Activated T-cell treated with anti-CD3 and anti-CD28 coated beads, Interleukin-2, amount 50 U/mL, for 4 hours (primary cell): ENCODE data around the gene LRRC63. TPM values are rescaled to one million over a fixed set of nuclear protein-coding genes. Genes with fewer than 3 reads are reported as not detected.
"Not testable (repeated sequence)": the region's sequence is repeated elsewhere in the genome, so short reads cannot be mapped to it uniquely, and the experiment has no call there.

Source experiments
- ATAC-seq, 2 donors: fragments of 200-7000 bp; cut with Tn5 transposase; one replicate each; pipeline ENCODE4 v1.10.0; 2021
- DNase-seq: peaks from one replicate; pipeline ENCODE4 v3.0.0-alpha.2; 2020
- H3K27me3 Mint-ChIP-seq: one replicate; pipeline ENCODE4 v1.8.0; 2021; ENCODE audit warnings: low read depth, mixed read lengths
- H3K36me3 Mint-ChIP-seq: one replicate; pipeline ENCODE4 v1.8.0; 2022; ENCODE audit warnings: mixed read lengths; ENCODE audit not compliant: insufficient read depth
- H3K4me1 Mint-ChIP-seq: one replicate; pipeline ENCODE4 v1.8.0; 2021; ENCODE audit warnings: low read depth, mixed read lengths
- H3K4me3 Mint-ChIP-seq: one replicate; pipeline ENCODE4 v1.8.0; 2021; ENCODE audit warnings: mild to moderate bottlenecking, moderate library complexity, mixed read lengths
- H3K9me3 Mint-ChIP-seq: one replicate; pipeline ENCODE4 v1.8.0; 2021; ENCODE audit warnings: mixed read lengths
- total RNA-seq, 3 donors: library from RNA; stranded (reverse); gene quantifications; one replicate each; pipeline ENCODE4 v1.2.1, GENCODE V29; 2021

The LRRC63 gene
- under 1 TPM in 1 of 3 donors, not detected in 2; 0.16 TPM for total RNA-seq

- ATAC-seq (peak; percentile 98 to 99), DNase-seq (peak; percentile 72)
- Mint-ChIP-seq H3K27me3 (no peaks in the 10 kb centered on the region), H3K4me1 (peaks cover 18% of the 10 kb centered on the region), H3K4me3 (peak within 1 kb of the TSS; percentile 83), H3K9me3 (no peaks in the 10 kb centered on the region), H3K36me3 (no peaks in the 10 kb centered on the region)
These were observed at the start of gene LRRC63 for GRCh38 chr13:46211483-46212351. LRRC63 (plus strand) TSS chr13:46211928; CDS start chr13:46213035, 1,107 bp downstream.

- Mint-ChIP-seq H3K4me1 (peaks cover 77% of the 10 kb centered on the region), H3K36me3 (peaks cover 50% of the 10 kb centered on the region)
- not testable (repeated sequence) for H3K9me3 Mint-ChIP-seq, DNase-seq, ATAC-seq, H3K27me3 Mint-ChIP-seq, H3K4me3 Mint-ChIP-seq
These were observed 49.0 kb upstream of the LRRC63 start for GRCh38 chr13:46162741-46163140.

GRCh38 chr13:46164661-46165060, 47.1 kb upstream of the LRRC63 start:
- no peaks in the 10 kb centered on the region for H3K27me3 Mint-ChIP-seq
- H3K4me3 Mint-ChIP-seq = peak overlapping the region; percentile 72
- ATAC-seq (no peak), DNase-seq (no peak)
- no peaks in the 10 kb centered on the region for H3K9me3 Mint-ChIP-seq
- H3K4me1 Mint-ChIP-seq = peaks cover 81% of the 10 kb centered on the region
- H3K36me3 Mint-ChIP-seq = peaks cover 37% of the 10 kb centered on the region

GRCh38 chr13:46165485-46166223, 46.1 kb upstream of the LRRC63 start:
- peaks cover 34% of the 10 kb centered on the region for H3K36me3 Mint-ChIP-seq
- no peaks in the 10 kb centered on the region for H3K9me3 Mint-ChIP-seq

GRCh38 chr13:46166224-46166584, 45.5 kb upstream of the LRRC63 start:
- Mint-ChIP-seq H3K27me3 (no peaks in the 10 kb centered on the region), H3K9me3 (no peaks in the 10 kb centered on the region), H3K36me3 (peaks cover 35% of the 10 kb centered on the region), H3K4me1 (peaks cover 84% of the 10 kb centered on the region), H3K4me3 (peak overlapping the region; percentile 69)
- DNase-seq = no peak
- ATAC-seq = peak in 1 of 2 donors; percentile 17

More at GRCh38 chr13:46165485-46166223, 46.1 kb upstream of the LRRC63 start:
- H3K27me3 Mint-ChIP-seq = no peaks in the 10 kb centered on the region
- peaks cover 81% of the 10 kb centered on the region for H3K4me1 Mint-ChIP-seq
- no peak for DNase-seq
- peak overlapping the region; percentile 69 for H3K4me3 Mint-ChIP-seq
- ATAC-seq = peak; percentile 78 to 80

- H3K27me3 Mint-ChIP-seq = no peaks in the 10 kb centered on the region
- peaks cover 85% of the 10 kb centered on the region for H3K4me1 Mint-ChIP-seq
- H3K36me3 Mint-ChIP-seq = peaks cover 30% of the 10 kb centered on the region
- no peaks in the 10 kb centered on the region for H3K9me3 Mint-ChIP-seq
- DNase-seq (no peak), ATAC-seq (no peak)
- peak overlapping the region; percentile 71 for H3K4me3 Mint-ChIP-seq
These were observed 44.6 kb upstream of the LRRC63 start for GRCh38 chr13:46166947-46167610.

- H3K36me3 Mint-ChIP-seq = peaks cover 38% of the 10 kb centered on the region
- H3K9me3 Mint-ChIP-seq = no peaks in the 10 kb centered on the region
- H3K27me3 Mint-ChIP-seq = no peaks in the 10 kb centered on the region
- peaks cover 95% of the 10 kb centered on the region for H3K4me1 Mint-ChIP-seq
- DNase-seq (peak; percentile 46), ATAC-seq (peak; percentile 64 to 67)
- H3K4me3 Mint-ChIP-seq = peak overlapping the region; percentile 71
These were observed 43.4 kb upstream of the LRRC63 start for GRCh38 chr13:46168341-46168740.

GRCh38 chr13:46168783-46169182, 42.9 kb upstream of the LRRC63 start:
- ATAC-seq = peak; percentile 24 to 33
- Mint-ChIP-seq H3K27me3 (no peaks in the 10 kb centered on the region), H3K36me3 (peaks cover 42% of the 10 kb centered on the region)

GRCh38 chr13:46169758-46170157, 42.0 kb upstream of the LRRC63 start:
- Mint-ChIP-seq H3K27me3 (no peaks in the 10 kb centered on the region), H3K9me3 (no peaks in the 10 kb centered on the region)

More at GRCh38 chr13:46168783-46169182, 42.9 kb upstream of the LRRC63 start:
- no peak for DNase-seq
- H3K9me3 Mint-ChIP-seq = no peaks in the 10 kb centered on the region
- peak overlapping the region; percentile 71 for H3K4me3 Mint-ChIP-seq
- H3K4me1 Mint-ChIP-seq = peaks cover 96% of the 10 kb centered on the region

GRCh38 chr13:46170268-46170667, 41.5 kb upstream of the LRRC63 start:
- Mint-ChIP-seq H3K27me3 (no peaks in the 10 kb centered on the region), H3K4me3 (peak overlapping the region; percentile 71), H3K4me1 (peaks cover 98% of the 10 kb centered on the region), H3K36me3 (peaks cover 37% of the 10 kb centered on the region), H3K9me3 (no peaks in the 10 kb centered on the region)
- DNase-seq (no peak), ATAC-seq (no peak)

More at GRCh38 chr13:46169758-46170157, 42.0 kb upstream of the LRRC63 start:
- H3K36me3 Mint-ChIP-seq = peaks cover 35% of the 10 kb centered on the region
- peak overlapping the region; percentile 71 for H3K4me3 Mint-ChIP-seq
- H3K4me1 Mint-ChIP-seq = peaks cover 96% of the 10 kb centered on the region
- DNase-seq (no peak), ATAC-seq (no peak)

- peaks cover 40% of the 10 kb centered on the region for H3K36me3 Mint-ChIP-seq
- no peak for ATAC-seq
- H3K9me3 Mint-ChIP-seq = no peaks in the 10 kb centered on the region
- DNase-seq = no peak
- peaks cover 99% of the 10 kb centered on the region for H3K4me1 Mint-ChIP-seq
- H3K4me3 Mint-ChIP-seq = peak overlapping the region; percentile 71
- H3K27me3 Mint-ChIP-seq = no peaks in the 10 kb centered on the region
These were observed 41.0 kb upstream of the LRRC63 start for GRCh38 chr13:46170687-46171086.

- H3K4me1 Mint-ChIP-seq = peaks cover 100% of the 10 kb centered on the region
- H3K4me3 Mint-ChIP-seq = peak overlapping the region; percentile 71
- no peaks in the 10 kb centered on the region for H3K27me3 Mint-ChIP-seq
- DNase-seq (no peak), ATAC-seq (no peak)
- peaks cover 38% of the 10 kb centered on the region for H3K36me3 Mint-ChIP-seq
- H3K9me3 Mint-ChIP-seq = no peaks in the 10 kb centered on the region
These were observed 40.5 kb upstream of the LRRC63 start for GRCh38 chr13:46171217-46171616.

GRCh38 chr13:46171739-46172138, 40.0 kb upstream of the LRRC63 start:
- no peaks in the 10 kb centered on the region for H3K27me3 Mint-ChIP-seq
- H3K9me3 Mint-ChIP-seq = no peaks in the 10 kb centered on the region
- ATAC-seq (no peak), DNase-seq (no peak)
- H3K4me3 Mint-ChIP-seq = peak overlapping the region; percentile 71
- peaks cover 99% of the 10 kb centered on the region for H3K4me1 Mint-ChIP-seq
- peaks cover 42% of the 10 kb centered on the region for H3K36me3 Mint-ChIP-seq

- ATAC-seq (peak in 1 of 2 donors; percentile 12), DNase-seq (peak; percentile 27)
- H3K27me3 Mint-ChIP-seq = no peaks in the 10 kb centered on the region
- no peaks in the 10 kb centered on the region for H3K9me3 Mint-ChIP-seq
- H3K4me3 Mint-ChIP-seq = peak overlapping the region; percentile 71
- H3K4me1 Mint-ChIP-seq = peaks cover 98% of the 10 kb centered on the region
- H3K36me3 Mint-ChIP-seq = peaks cover 43% of the 10 kb centered on the region
These were observed 39.2 kb upstream of the LRRC63 start for GRCh38 chr13:46172531-46172991.
